Activated T-cell treated with anti-CD3 and anti-CD28 coated beads, Interleukin-2, amount 50 U/mL, for 48 hours (primary cell): ENCODE results near the gene SUSD5.
"Not testable (repeated sequence)": the region's sequence is repeated elsewhere in the genome, so short reads cannot be mapped to it uniquely, and the experiment has no call there.

ENCODE experiments used
- DNase-seq, 2 experiments: peaks; one replicate each; pipeline ENCODE4 v3.0.0-alpha.2; 2020

Gene SUSD5

GRCh38 chr3:33187368-33187634 is 31.3 kb downstream of the SUSD5 start:
- DNase-seq, result no peak

GRCh38 chr3:33186524-33187367 is 31.9 kb downstream of the SUSD5 start:
- DNase-seq, result no peak

- DNase-seq, result no peak
Observed at GRCh38 chr3:33184863-33185262, 33.7 kb downstream of the SUSD5 start.

GRCh38 chr3:33181641-33182040 is 37.0 kb downstream of the SUSD5 start:
- not testable (repeated sequence) for DNase-seq

- no peak for DNase-seq
Observed at GRCh38 chr3:33181229-33181628, 37.4 kb downstream of the SUSD5 start.

- no peak for DNase-seq
Observed at GRCh38 chr3:33179132-33179531, 39.5 kb downstream of the SUSD5 start.

GRCh38 chr3:33174711-33175414 is 43.7 kb downstream of the SUSD5 start:
- DNase-seq, result no peak

- no peak for DNase-seq
Observed at GRCh38 chr3:33174095-33174494, 44.5 kb downstream of the SUSD5 start.

- DNase-seq, result no peak
Observed at GRCh38 chr3:33173672-33174071, 44.9 kb downstream of the SUSD5 start.

- no peak for DNase-seq
Observed at GRCh38 chr3:33173103-33173502, 45.5 kb downstream of the SUSD5 start.

GRCh38 chr3:33171580-33171979 is 47.0 kb downstream of the SUSD5 start:
- no peak for DNase-seq

GRCh38 chr3:33170531-33170930 is 48.1 kb downstream of the SUSD5 start:
- no peak for DNase-seq

GRCh38 chr3:33167716-33168336 is 50.8 kb downstream of the SUSD5 start:
- no peak for DNase-seq

GRCh38 chr3:33167284-33167683 is 51.3 kb downstream of the SUSD5 start:
- DNase-seq, result no peak

- no peak for DNase-seq
Observed at GRCh38 chr3:33166095-33166494, 52.5 kb downstream of the SUSD5 start.

GRCh38 chr3:33165372-33165771 is 53.2 kb downstream of the SUSD5 start:
- no peak for DNase-seq

- DNase-seq, result not testable (repeated sequence)
Observed at GRCh38 chr3:33162621-33163020, 56.0 kb downstream of the SUSD5 start.

- DNase-seq, result no peak
Observed at GRCh38 chr3:33159981-33160380, 58.6 kb downstream of the SUSD5 start.

GRCh38 chr3:33159234-33159633 is 59.4 kb downstream of the SUSD5 start:
- no peak for DNase-seq

- DNase-seq, result no peak
Observed at GRCh38 chr3:33155301-33155700, 63.3 kb downstream of the SUSD5 start.

- DNase-seq, result no peak
Observed at GRCh38 chr3:33153782-33154181, 64.8 kb downstream of the SUSD5 start.

- DNase-seq, result no peak
Observed at GRCh38 chr3:33152363-33153360, 65.9 kb downstream of the SUSD5 start.

GRCh38 chr3:33149342-33149741 is 69.3 kb downstream of the SUSD5 start:
- no peak for DNase-seq
